NCI-H1694 (cell line): Measurements from ENCODE around the gene KCNAB2.

ENCODE experiments used
- DNase-seq: peaks from one replicate; lab custom pipeline; 2025; lab: John Stamatoyannopoulos, UW

KCNAB2 gene

GRCh38 chr1:6083385-6083784 lies 37.7 kb downstream of the KCNAB2 start:
- no peak for DNase-seq

GRCh38 chr1:6083801-6084446 lies 38.2 kb downstream of the KCNAB2 start:
- peak; percentile 59 for DNase-seq

GRCh38 chr1:6084781-6085495 lies 39.2 kb downstream of the KCNAB2 start:
- DNase-seq = no peak

GRCh38 chr1:6085666-6086065 lies 40.0 kb downstream of the KCNAB2 start:
- no peak for DNase-seq

GRCh38 chr1:6086358-6086757 lies 40.7 kb downstream of the KCNAB2 start:
- no peak for DNase-seq

GRCh38 chr1:6086762-6087376 lies 41.2 kb downstream of the KCNAB2 start:
- no peak for DNase-seq

GRCh38 chr1:6087377-6087772 lies 41.7 kb downstream of the KCNAB2 start:
- DNase-seq = no peak

- DNase-seq = no peak
These were observed 42.3 kb downstream of the KCNAB2 start for GRCh38 chr1:6087958-6088357.

- no peak for DNase-seq
These were observed 43.3 kb downstream of the KCNAB2 start for GRCh38 chr1:6088956-6089355.

GRCh38 chr1:6090288-6090687 lies 44.6 kb downstream of the KCNAB2 start:
- no peak for DNase-seq

GRCh38 chr1:6090996-6091822 lies 45.5 kb downstream of the KCNAB2 start:
- no peak for DNase-seq

- DNase-seq = no peak
These were observed 46.1 kb downstream of the KCNAB2 start for GRCh38 chr1:6091823-6092109.

- DNase-seq = no peak
These were observed 46.5 kb downstream of the KCNAB2 start for GRCh38 chr1:6092211-6092610.

GRCh38 chr1:6093071-6093470 lies 47.4 kb downstream of the KCNAB2 start:
- DNase-seq = no peak

- DNase-seq = no peak
These were observed 47.9 kb downstream of the KCNAB2 start for GRCh38 chr1:6093611-6094010.

GRCh38 chr1:6094246-6094645 lies 48.6 kb downstream of the KCNAB2 start:
- DNase-seq = no peak

- DNase-seq = no peak
These were observed 49.3 kb downstream of the KCNAB2 start for GRCh38 chr1:6094801-6095505.

GRCh38 chr1:6095511-6096242 lies 50.0 kb downstream of the KCNAB2 start:
- DNase-seq = no peak

- DNase-seq = no peak
These were observed 50.8 kb downstream of the KCNAB2 start for GRCh38 chr1:6096243-6097116.

GRCh38 chr1:6097117-6097595 lies 51.5 kb downstream of the KCNAB2 start:
- DNase-seq = no peak
